NCI-H2029 treated with DMSO at 0.1 percent for 48 hours (cell line): ENCODE data around the gene TIAM1.

Experiments
- DNase-seq: peaks from one replicate; lab custom pipeline; 2025; lab: John Stamatoyannopoulos, UW

The TIAM1 gene

GRCh38 chr21:31135531-31136184, 208.4 kb downstream of the TIAM1 start:
- no peak for DNase-seq

GRCh38 chr21:31133243-31133830, 210.7 kb downstream of the TIAM1 start:
- DNase-seq: no peak

- DNase-seq: no peak
Measured at GRCh38 chr21:31132574-31133242, 211.4 kb downstream of the TIAM1 start.

- DNase-seq: no peak
Measured at GRCh38 chr21:31130821-31131220, 213.2 kb downstream of the TIAM1 start.

- DNase-seq: no peak
Measured at GRCh38 chr21:31128234-31128633, 215.8 kb downstream of the TIAM1 start.

- DNase-seq: no peak
Measured at GRCh38 chr21:31124010-31124409, 220.1 kb downstream of the TIAM1 start.

- DNase-seq: no peak
Measured at GRCh38 chr21:31119199-31119598, 224.9 kb downstream of the TIAM1 start.

GRCh38 chr21:31117128-31117916, 226.7 kb downstream of the TIAM1 start:
- no peak for DNase-seq

- DNase-seq: no peak
Measured at GRCh38 chr21:31115249-31115648, 228.8 kb downstream of the TIAM1 start.

- DNase-seq: no peak
Measured at GRCh38 chr21:31111093-31111492, 233.0 kb downstream of the TIAM1 start.

GRCh38 chr21:31110430-31110829, 233.6 kb downstream of the TIAM1 start:
- DNase-seq: no peak

GRCh38 chr21:31107871-31108270, 236.2 kb downstream of the TIAM1 start:
- no peak for DNase-seq

- no peak for DNase-seq
Measured at GRCh38 chr21:31107176-31107785, 236.8 kb downstream of the TIAM1 start.

GRCh38 chr21:31103571-31104265, 240.3 kb downstream of the TIAM1 start:
- no peak for DNase-seq

GRCh38 chr21:31103163-31103562, 240.9 kb downstream of the TIAM1 start:
- no peak for DNase-seq

- no peak for DNase-seq
Measured at GRCh38 chr21:31099122-31099521, 244.9 kb downstream of the TIAM1 start.

GRCh38 chr21:31098576-31099005, 245.5 kb downstream of the TIAM1 start:
- DNase-seq: peak; percentile 14

GRCh38 chr21:31092832-31093625, 251.0 kb downstream of the TIAM1 start:
- DNase-seq: no peak

- no peak for DNase-seq
Measured at GRCh38 chr21:31090376-31090775, 253.7 kb downstream of the TIAM1 start.

GRCh38 chr21:31088474-31088751, 255.6 kb downstream of the TIAM1 start:
- no peak for DNase-seq
